ENCODE measurements around the gene GPR68.

GPR68 gene

DNA sequence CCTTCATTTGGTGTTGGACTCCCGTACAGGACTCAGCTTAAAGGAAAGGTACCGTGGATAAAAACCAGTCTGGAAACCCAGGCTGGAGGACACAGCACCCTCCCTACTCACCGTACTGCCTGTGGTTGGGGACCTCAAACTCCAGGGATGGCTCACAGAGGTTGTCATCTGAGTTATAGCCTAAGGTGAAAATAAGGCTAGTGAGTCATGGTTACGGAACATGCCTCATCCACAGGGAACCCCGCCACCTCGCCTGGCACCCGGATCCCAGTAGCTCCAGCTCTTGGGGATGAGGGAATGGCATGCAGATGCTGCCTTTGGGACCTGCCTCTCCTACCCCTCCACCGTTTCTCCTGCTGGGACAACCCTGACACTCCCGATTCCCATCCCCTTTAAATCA, 36.8 kb upstream of the GPR68 start:
- DNase-seq (ENCODE audit: low spot score in 2 of 2) (no peak), ATAC-seq (ENCODE audit: low read depth) (no peak)
- Mint-ChIP-seq H3K36me3 (peaks cover 30% of the 10 kb centered on the region), H3K4me3 (no peak overlapping the region), H3K4me1 (peaks cover 8% of the 10 kb centered on the region), H3K9me3 (no peaks in the 10 kb centered on the region), H3K27ac (no peak overlapping the region), H3K27me3 (no peaks in the 10 kb centered on the region)

GRCh38 chr14:91280129-91280528, 35.6 kb upstream of the GPR68 start:
- DNase-seq (ENCODE audit: low spot score in 2 of 2) (no peak), ATAC-seq (ENCODE audit: low read depth) (no peak)
- Mint-ChIP-seq H3K4me1 (peaks cover 2% of the 10 kb centered on the region), H3K36me3 (peaks cover 26% of the 10 kb centered on the region), H3K9me3 (no peaks in the 10 kb centered on the region), H3K27ac (no peak overlapping the region), H3K27me3 (no peaks in the 10 kb centered on the region), H3K4me3 (no peak overlapping the region)

DNA sequence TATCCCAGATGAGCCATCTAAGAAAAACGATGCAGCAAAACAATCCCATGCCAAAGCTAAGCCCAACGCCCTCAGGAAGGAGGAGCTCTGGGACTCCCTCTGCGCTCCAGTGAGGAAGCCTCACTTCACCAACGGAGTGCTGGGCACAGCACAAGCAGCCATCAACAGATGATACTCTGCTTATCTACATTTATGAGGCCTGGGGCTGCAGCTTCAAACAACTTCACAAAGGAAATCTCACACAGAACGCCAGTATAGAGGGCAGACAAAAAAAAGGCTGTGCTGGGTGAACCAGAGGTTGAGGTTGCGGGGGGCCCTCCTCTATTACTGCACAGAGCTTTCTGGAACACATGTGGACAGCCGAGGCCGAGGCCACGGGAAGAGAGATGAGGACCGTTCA, 34.9 kb upstream of the GPR68 start:
- Mint-ChIP-seq H3K27ac (no peak overlapping the region), H3K27me3 (no peaks in the 10 kb centered on the region), H3K36me3 (peaks cover 29% of the 10 kb centered on the region), H3K9me3 (no peaks in the 10 kb centered on the region), H3K4me1 (no peaks in the 10 kb centered on the region), H3K4me3 (no peak overlapping the region)
- no peak for ATAC-seq (ENCODE audit: low read depth)
- DNase-seq (ENCODE audit: low spot score in 2 of 2): no peak

GRCh38 chr14:91278383-91278715, 33.8 kb upstream of the GPR68 start:
- ATAC-seq (ENCODE audit: low read depth) (no peak), DNase-seq (ENCODE audit: low spot score in 2 of 2) (no peak)
- Mint-ChIP-seq H3K4me1 (no peaks in the 10 kb centered on the region), H3K4me3 (no peak overlapping the region), H3K27me3 (no peaks in the 10 kb centered on the region), H3K9me3 (no peaks in the 10 kb centered on the region), H3K36me3 (peaks cover 28% of the 10 kb centered on the region), H3K27ac (no peak overlapping the region)

DNA sequence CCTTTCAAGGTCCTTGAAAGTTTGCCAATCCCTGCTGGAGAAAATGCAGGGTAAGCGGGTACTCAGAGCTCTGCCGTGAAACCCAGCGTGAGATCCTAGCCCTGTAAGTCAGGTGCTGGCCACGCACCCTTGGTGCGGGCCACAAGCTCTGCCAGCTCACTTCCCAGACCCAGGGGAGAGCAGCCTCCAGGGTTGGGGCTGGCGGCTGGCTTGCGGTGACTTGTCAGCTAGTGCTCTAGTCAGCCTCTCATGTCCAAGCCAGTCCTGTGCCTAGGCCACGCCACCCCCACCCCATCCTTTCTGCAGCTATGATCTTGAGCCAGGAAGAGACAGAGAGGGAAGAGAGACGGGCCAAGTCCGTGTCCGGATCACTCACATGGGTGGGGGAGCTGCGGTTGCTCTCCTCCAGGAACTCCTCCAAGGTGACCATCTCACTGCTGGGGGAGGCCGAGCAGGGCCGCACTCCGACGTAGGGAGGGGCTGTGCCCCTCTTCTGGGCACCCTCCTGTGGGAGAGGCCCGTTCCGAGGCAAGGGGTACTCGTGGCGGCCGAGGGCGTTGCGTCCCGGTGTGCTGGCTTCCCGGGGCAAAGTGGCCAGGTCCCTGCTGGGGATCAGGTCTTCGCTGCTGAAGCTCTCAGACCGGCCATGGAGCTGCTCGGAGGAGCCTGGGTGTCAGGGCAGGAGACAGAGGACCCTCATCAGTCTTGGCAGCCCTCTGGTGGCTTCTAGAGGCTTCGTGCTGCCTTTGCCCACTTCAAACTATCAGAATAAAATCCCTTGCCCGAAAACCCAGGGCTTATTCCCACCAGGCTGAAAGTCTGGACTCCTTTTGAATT, 33.3 kb upstream of the GPR68 start:
- H3K9me3 Mint-ChIP-seq: no peaks in the 10 kb centered on the region
- no peaks in the 10 kb centered on the region for H3K27me3 Mint-ChIP-seq
- H3K27ac Mint-ChIP-seq: no peak overlapping the region
- H3K36me3 Mint-ChIP-seq: peaks cover 23% of the 10 kb centered on the region
- ATAC-seq (ENCODE audit: low read depth) (no peak), DNase-seq (ENCODE audit: low spot score in 2 of 2) (no peak)
- H3K4me1 Mint-ChIP-seq: no peaks in the 10 kb centered on the region
- H3K4me3 Mint-ChIP-seq: no peak overlapping the region

- DNase-seq (ENCODE audit: low spot score in 2 of 2): no peak
- H3K36me3 Mint-ChIP-seq: peaks cover 22% of the 10 kb centered on the region
- H3K4me1 Mint-ChIP-seq: no peaks in the 10 kb centered on the region
- no peaks in the 10 kb centered on the region for H3K9me3 Mint-ChIP-seq
- no peak for ATAC-seq (ENCODE audit: low read depth)
- H3K27me3 Mint-ChIP-seq: no peaks in the 10 kb centered on the region
- no peak overlapping the region for H3K27ac Mint-ChIP-seq
- no peak overlapping the region for H3K4me3 Mint-ChIP-seq
Observed at GRCh38 chr14:91274796-91275195, 30.3 kb upstream of the GPR68 start.

DNA sequence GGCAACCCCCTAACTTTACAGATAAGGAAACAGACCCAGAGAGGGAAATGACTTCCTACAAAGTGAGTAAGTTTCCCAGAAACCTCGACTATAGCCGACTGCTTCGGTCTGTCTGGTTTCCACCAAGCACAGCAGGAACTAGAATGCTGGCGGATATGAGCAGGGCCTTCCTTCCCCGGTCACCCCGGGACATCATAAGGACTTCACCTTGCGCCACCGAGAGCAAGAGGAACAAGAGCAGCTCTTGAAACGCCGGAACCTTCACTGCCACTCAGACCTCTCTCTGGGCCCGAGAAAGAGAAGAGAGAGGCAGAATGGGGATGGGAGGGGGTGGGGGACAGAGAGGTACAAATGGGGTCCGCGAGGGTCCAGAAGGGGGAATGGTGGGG, 29.4 kb upstream of the GPR68 start:
- Mint-ChIP-seq H3K4me1 (peaks cover 3% of the 10 kb centered on the region), H3K36me3 (peaks cover 30% of the 10 kb centered on the region), H3K27me3 (no peaks in the 10 kb centered on the region), H3K9me3 (no peaks in the 10 kb centered on the region), H3K27ac (no peak overlapping the region), H3K4me3 (no peak overlapping the region)
- no peak for DNase-seq (ENCODE audit: low spot score in 2 of 2)
- ATAC-seq (ENCODE audit: low read depth): no peak

GRCh38 chr14:91273273-91273884, 28.9 kb upstream of the GPR68 start:
- Mint-ChIP-seq H3K4me1 (peaks cover 3% of the 10 kb centered on the region), H3K9me3 (no peaks in the 10 kb centered on the region), H3K36me3 (peaks cover 30% of the 10 kb centered on the region), H3K27ac (no peak overlapping the region), H3K4me3 (no peak overlapping the region), H3K27me3 (no peaks in the 10 kb centered on the region)
- no peak for ATAC-seq (ENCODE audit: low read depth)
- no peak for DNase-seq (ENCODE audit: low spot score in 2 of 2)

DNA sequence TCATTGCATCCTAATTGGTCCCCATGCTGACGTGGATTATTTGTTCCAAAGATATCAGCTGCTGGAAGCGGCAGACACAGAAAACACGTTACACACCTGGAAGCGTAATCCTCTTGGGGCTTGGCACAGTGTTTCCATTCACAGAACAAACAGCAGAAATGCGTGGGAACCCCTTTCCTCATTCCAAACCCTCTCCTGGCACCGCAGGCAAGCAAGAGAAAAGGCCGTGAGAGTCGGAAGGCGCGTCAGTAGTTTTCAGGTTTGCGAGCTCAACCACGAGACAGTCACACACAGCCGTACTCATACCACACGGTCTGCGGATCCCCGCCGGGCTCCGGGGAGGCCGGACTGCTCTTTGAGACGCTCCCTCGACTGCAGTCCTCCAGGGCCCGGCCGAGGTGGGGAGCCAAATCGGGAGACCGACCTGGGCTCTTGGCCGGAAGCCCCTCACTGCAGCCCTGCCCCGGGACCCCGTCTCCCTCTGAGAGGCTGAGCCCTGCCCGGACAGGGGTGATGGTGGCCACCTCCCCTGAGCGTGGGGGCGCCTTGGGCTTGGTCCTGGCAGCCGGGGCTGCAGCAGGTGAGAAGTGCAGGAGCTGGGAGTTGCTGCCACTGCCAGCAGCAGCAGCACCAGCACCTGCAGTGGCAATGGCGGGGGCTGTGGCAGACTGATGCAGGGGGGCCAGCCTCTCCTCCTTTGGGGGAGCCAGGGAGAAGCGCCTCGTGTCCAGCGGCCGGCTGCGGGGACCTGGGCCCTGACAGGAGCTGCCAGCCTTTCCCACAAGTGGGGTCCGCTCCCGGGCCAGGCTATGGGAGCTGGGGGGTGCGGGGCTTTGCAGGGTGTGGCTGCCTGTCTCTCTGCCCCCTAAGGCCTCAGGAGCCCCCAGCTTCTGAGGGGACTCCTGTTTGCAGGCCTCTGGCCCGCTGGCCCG, 28.1 kb upstream of the GPR68 start:
- ATAC-seq (ENCODE audit: low read depth): no peak
- H3K27ac Mint-ChIP-seq: peak overlapping the region; percentile 63
- no peak overlapping the region for H3K4me3 Mint-ChIP-seq
- H3K27me3 Mint-ChIP-seq: no peaks in the 10 kb centered on the region
- H3K36me3 Mint-ChIP-seq: peaks cover 36% of the 10 kb centered on the region
- peaks cover 3% of the 10 kb centered on the region for H3K4me1 Mint-ChIP-seq
- no peaks in the 10 kb centered on the region for H3K9me3 Mint-ChIP-seq
- DNase-seq (ENCODE audit: low spot score in 2 of 2): no peak

DNA sequence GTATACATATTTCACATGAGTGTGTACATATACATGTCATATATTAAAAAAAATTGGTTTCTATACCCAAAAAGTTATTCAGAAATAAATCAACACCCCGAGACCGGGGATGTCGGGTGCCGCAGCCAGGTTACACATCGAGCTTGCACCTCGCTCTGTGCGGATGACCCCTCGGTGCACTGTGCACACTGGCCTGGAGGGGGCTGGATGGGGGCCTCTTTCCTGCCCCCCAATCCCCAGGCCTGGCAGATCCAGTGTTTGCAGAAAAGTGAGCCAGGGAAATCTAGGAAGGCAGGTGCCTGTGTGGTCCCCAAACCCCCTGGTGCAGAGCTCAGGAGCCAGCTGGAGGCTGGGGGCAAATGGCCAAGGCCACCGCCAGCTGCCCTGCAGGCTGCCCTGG, 27.1 kb upstream of the GPR68 start:
- ATAC-seq (ENCODE audit: low read depth) (no peak), DNase-seq (ENCODE audit: low spot score in 2 of 2) (no peak)
- no peak overlapping the region for H3K4me3 Mint-ChIP-seq
- no peaks in the 10 kb centered on the region for H3K9me3 Mint-ChIP-seq
- H3K4me1 Mint-ChIP-seq: peaks cover 3% of the 10 kb centered on the region
- H3K27me3 Mint-ChIP-seq: no peaks in the 10 kb centered on the region
- H3K27ac Mint-ChIP-seq: no peak overlapping the region
- H3K36me3 Mint-ChIP-seq: peaks cover 39% of the 10 kb centered on the region

- Mint-ChIP-seq H3K36me3 (peaks cover 34% of the 10 kb centered on the region), H3K27ac (no peak overlapping the region)
Observed at GRCh38 chr14:91270619-91271018, 26.1 kb upstream of the GPR68 start.

DNA sequence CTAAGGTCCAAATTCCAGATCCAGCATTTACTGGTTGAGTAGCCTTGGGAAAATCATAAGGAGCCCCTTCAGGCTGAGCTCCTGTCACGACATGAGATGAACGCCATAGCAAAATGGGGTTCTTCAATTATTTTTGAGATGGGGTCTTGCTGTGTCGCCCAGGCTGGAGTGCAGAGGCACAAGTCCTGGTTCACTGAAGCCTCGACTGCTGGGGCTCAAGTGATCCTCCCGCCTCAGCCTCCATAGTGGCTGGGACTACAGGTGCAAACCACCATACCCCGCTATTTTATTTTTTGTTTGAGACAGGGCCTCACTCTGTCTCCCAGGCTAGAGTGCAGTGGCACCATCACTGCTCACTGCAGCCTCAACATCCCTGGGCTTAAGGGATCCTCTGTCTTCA, 25.7 kb upstream of the GPR68 start:
- no peak overlapping the region for H3K4me3 Mint-ChIP-seq
- H3K27me3 Mint-ChIP-seq: peaks cover 2% of the 10 kb centered on the region
- H3K4me1 Mint-ChIP-seq: peaks cover 8% of the 10 kb centered on the region
- H3K9me3 Mint-ChIP-seq: no peaks in the 10 kb centered on the region
- H3K36me3 Mint-ChIP-seq: peaks cover 34% of the 10 kb centered on the region
- no peak for ATAC-seq (ENCODE audit: low read depth)
- H3K27ac Mint-ChIP-seq: no peak overlapping the region
- no peak for DNase-seq (ENCODE audit: low spot score in 2 of 2)

More at GRCh38 chr14:91270619-91271018, 26.1 kb upstream of the GPR68 start:
- ATAC-seq (ENCODE audit: low read depth) (no peak), DNase-seq (ENCODE audit: low spot score in 2 of 2) (no peak)
- H3K4me3 Mint-ChIP-seq: no peak overlapping the region
- peaks cover 4% of the 10 kb centered on the region for H3K4me1 Mint-ChIP-seq
- no peaks in the 10 kb centered on the region for H3K9me3 Mint-ChIP-seq
- H3K27me3 Mint-ChIP-seq: no peaks in the 10 kb centered on the region

GRCh38 chr14:91269076-91269991, 24.8 kb upstream of the GPR68 start:
- Mint-ChIP-seq H3K36me3 (peaks cover 30% of the 10 kb centered on the region), H3K9me3 (no peaks in the 10 kb centered on the region), H3K27me3 (peaks cover 2% of the 10 kb centered on the region), H3K4me1 (peaks cover 11% of the 10 kb centered on the region), H3K27ac (peak overlapping the region; percentile 19), H3K4me3 (no peak overlapping the region)
- DNase-seq (ENCODE audit: low spot score in 2 of 2): no peak
- ATAC-seq (ENCODE audit: low read depth): no peak

All from memory B cell (primary cell).